Measurements from ENCODE around the gene FAM3A. TPM values are rescaled to one million over a fixed set of nuclear protein-coding genes. Genes with fewer than 3 reads are reported as not detected.
"Not testable (repeated sequence)": the region's sequence is repeated elsewhere in the genome, so short reads cannot be mapped to it uniquely, and the experiment has no call there.

FAM3A gene
- total RNA-seq (2014; rRNA removed; shearing (Covaris generic)) (15.3 and 16.4 TPM in 2 replicates), total RNA-seq (2022) (21.9 and 24.6 TPM in 2 replicates), Bru-seq, nascent RNA (percentile 47 among the genes with signal in this experiment), BruChase-seq, experiment 1, labeled RNA remaining after a 6-hour chase (percentile 57 among the genes with signal in this experiment), BruChase-seq, experiment 2, labeled RNA remaining after a 2-hour chase (percentile 56 among the genes with signal in this experiment)
- long read RNA-seq, transcript FAM3A-215 (9 exons, 1,800 nt) = major isoform, 8 of 25 reads
- long read RNA-seq, partial matches to known transcripts = 3 of 25 reads
- long read RNA-seq, other reads (novel, unspliced or antisense) = 9 of 25 reads

- no peaks in the 10 kb centered on the region for H3K36me3 ChIP-seq (ENCODE audit: insufficient read depth, low read length)
- peaks cover 13% of the 10 kb centered on the region for H3K4me1 ChIP-seq (ENCODE audit: insufficient read depth, low read length, poor library complexity, severe bottlenecking)
- no peak for TF ChIP-seq EZH2phosphoT487 (IDR thresholded peaks at IDR 0.05; ENCODE audit: borderline replicate concordance, low read depth, low read length)
- TF ChIP-seq CTCF (conservative IDR thresholded peaks at IDR 0.05; ENCODE audit: low read length) = no peak
- peak; percentile 89 for DNase-seq (ENCODE audit: low spot score)
- ChIA-PET CTCF (ENCODE audit: unreplicated experiment) (interaction anchor here (0.9 to 1.4 kb wide), 2 partner anchors 12 to 16 kb away, joined by 3 read pairs; no protein-coding TSS in a partner anchor), POLR2A (interaction anchor here (0.6 to 1.2 kb wide), 5 partner anchors 12 to 593 kb away, joined by 3 to 4 read pairs (median 3); partner anchors contain the start of gene UBL4A)
- peak within 1 kb of the TSS; percentile 91 for H3K4me3 ChIP-seq (ENCODE audit: low read depth, low read length, poor library complexity, severe bottlenecking)
- BruUV-seq (replicated peaks) = no TSS peak
- no peaks in the 10 kb centered on the region for H3K79me2 ChIP-seq (ENCODE audit: insufficient read depth, low read depth, low read length)
- no peak within 1 kb of the TSS for H3K27ac ChIP-seq (ENCODE audit: low read depth, low read length, poor library complexity, severe bottlenecking)
- intact Hi-C loops (cut with micrococcal nuclease; ENCODE audit: unreplicated experiment) = loop anchor here (5.0 kb wide), 1 partner anchor 39 kb away; the partner anchor contains the start of gene LAGE3
- H3K9me2 ChIP-seq (ENCODE audit: insufficient read depth, low read length) = no peaks in the 10 kb centered on the region
- no peaks in the 10 kb centered on the region for H3K9me3 ChIP-seq (ENCODE audit: low read length)
- H2AFZ ChIP-seq (ENCODE audit: low read length) = peak within 1 kb of the TSS; percentile 88
- H3K4me2 ChIP-seq (ENCODE audit: low read length) = peak within 1 kb of the TSS; percentile 93
- no peaks in the 10 kb centered on the region for H4K20me1 ChIP-seq (ENCODE audit: insufficient read depth, low read length)
Measured at GRCh38 chrX:154515966-154516655, at the start of gene FAM3A. TSS of gene FAM3A (minus strand) at chrX:154516232. CDS start at chrX:154515772, 460 bp downstream.

GRCh38 chrX:154562295-154562694 lies 46.3 kb upstream of the FAM3A start:
- H4K20me1 ChIP-seq (ENCODE audit: insufficient read depth, low read length); CTCF ChIA-PET (ENCODE audit: unreplicated experiment); H3K4me1 ChIP-seq (ENCODE audit: insufficient read depth, low read length, poor library complexity, severe bottlenecking); H3K4me2 ChIP-seq (ENCODE audit: low read length); intact Hi-C loops (cut with micrococcal nuclease; ENCODE audit: unreplicated experiment); H3K27ac ChIP-seq (ENCODE audit: low read depth, low read length, poor library complexity, severe bottlenecking); DNase-seq (ENCODE audit: low spot score); H3K9me2 ChIP-seq (ENCODE audit: insufficient read depth, low read length); H2AFZ ChIP-seq (ENCODE audit: low read length); H3K4me3 ChIP-seq (ENCODE audit: low read depth, low read length, poor library complexity, severe bottlenecking); POLR2A ChIA-PET; H3K36me3 ChIP-seq (ENCODE audit: insufficient read depth, low read length); BruUV-seq (replicated peaks); H3K79me2 ChIP-seq (ENCODE audit: insufficient read depth, low read depth, low read length); H3K9me3 ChIP-seq (ENCODE audit: low read length): not testable (repeated sequence)

GRCh38 chrX:154560326-154560725 lies 44.3 kb upstream of the FAM3A start:
- H3K27ac ChIP-seq (ENCODE audit: low read depth, low read length, poor library complexity, severe bottlenecking); H3K4me1 ChIP-seq (ENCODE audit: insufficient read depth, low read length, poor library complexity, severe bottlenecking); H2AFZ ChIP-seq (ENCODE audit: low read length); POLR2A ChIA-PET; DNase-seq (ENCODE audit: low spot score); H3K79me2 ChIP-seq (ENCODE audit: insufficient read depth, low read depth, low read length); CTCF ChIA-PET (ENCODE audit: unreplicated experiment); H3K4me2 ChIP-seq (ENCODE audit: low read length); H3K9me3 ChIP-seq (ENCODE audit: low read length); H4K20me1 ChIP-seq (ENCODE audit: insufficient read depth, low read length); intact Hi-C loops (cut with micrococcal nuclease; ENCODE audit: unreplicated experiment); H3K4me3 ChIP-seq (ENCODE audit: low read depth, low read length, poor library complexity, severe bottlenecking); H3K36me3 ChIP-seq (ENCODE audit: insufficient read depth, low read length); H3K9me2 ChIP-seq (ENCODE audit: insufficient read depth, low read length); BruUV-seq (replicated peaks): not testable (repeated sequence)

- DNase-seq (ENCODE audit: low spot score); H3K36me3 ChIP-seq (ENCODE audit: insufficient read depth, low read length); H3K9me2 ChIP-seq (ENCODE audit: insufficient read depth, low read length); H4K20me1 ChIP-seq (ENCODE audit: insufficient read depth, low read length); CTCF ChIA-PET (ENCODE audit: unreplicated experiment); BruUV-seq (replicated peaks); H3K9me3 ChIP-seq (ENCODE audit: low read length); H3K79me2 ChIP-seq (ENCODE audit: insufficient read depth, low read depth, low read length); intact Hi-C loops (cut with micrococcal nuclease; ENCODE audit: unreplicated experiment); H3K4me1 ChIP-seq (ENCODE audit: insufficient read depth, low read length, poor library complexity, severe bottlenecking); H3K27ac ChIP-seq (ENCODE audit: low read depth, low read length, poor library complexity, severe bottlenecking); H3K4me2 ChIP-seq (ENCODE audit: low read length); H2AFZ ChIP-seq (ENCODE audit: low read length); H3K4me3 ChIP-seq (ENCODE audit: low read depth, low read length, poor library complexity, severe bottlenecking); POLR2A ChIA-PET: not testable (repeated sequence)
Measured at GRCh38 chrX:154558896-154559295, 42.9 kb upstream of the FAM3A start.

- H3K4me2 ChIP-seq (ENCODE audit: low read length); CTCF ChIA-PET (ENCODE audit: unreplicated experiment); H2AFZ ChIP-seq (ENCODE audit: low read length); H3K27ac ChIP-seq (ENCODE audit: low read depth, low read length, poor library complexity, severe bottlenecking); H3K4me3 ChIP-seq (ENCODE audit: low read depth, low read length, poor library complexity, severe bottlenecking); H3K79me2 ChIP-seq (ENCODE audit: insufficient read depth, low read depth, low read length); intact Hi-C loops (cut with micrococcal nuclease; ENCODE audit: unreplicated experiment); H3K9me3 ChIP-seq (ENCODE audit: low read length); H3K4me1 ChIP-seq (ENCODE audit: insufficient read depth, low read length, poor library complexity, severe bottlenecking); DNase-seq (ENCODE audit: low spot score); H4K20me1 ChIP-seq (ENCODE audit: insufficient read depth, low read length); POLR2A ChIA-PET; H3K9me2 ChIP-seq (ENCODE audit: insufficient read depth, low read length); BruUV-seq (replicated peaks): not testable (repeated sequence)
- H3K36me3 ChIP-seq (ENCODE audit: insufficient read depth, low read length) = peaks cover 12% of the 10 kb centered on the region
Measured at GRCh38 chrX:154558060-154558690, 42.1 kb upstream of the FAM3A start.
